Sciatic nerve (tissue), 2 donors: ENCODE measurements around the gene ATP8B4. TPM values are rescaled to one million over a fixed set of nuclear protein-coding genes. Genes with fewer than 3 reads are reported as not detected.

Experiments
- ATAC-seq: fragments of 200-7000 bp; cut with Tn5 transposase; one replicate; pipeline ENCODE4 v1.9.1; 2020; ENCODE audit warnings: mild to moderate bottlenecking, moderate library complexity
- DNase-seq: peaks from one replicate; pipeline ENCODE4 v3.0.0-alpha.2; 2020; ENCODE audit warnings: low spot score
- intact Hi-C: fragments of 100-400 bp; cut with DNase I; formaldehyde crosslinking; loops from one replicate; pipeline ENCODE4 v1.14.2; 2022
- total RNA-seq: library from RNA; stranded (reverse); fragmentation: NEBNext Ultra II Directional; extraction: Animal tissue kit (Norgen Biotek cat#: 25700); gene quantifications from one replicate; pipeline ENCODE4 v1.2.1, GENCODE V29; 2021
- donor health status: DM: no; HTN: no; CAD: no.
- donor health status: DM: no; HTN: no; CAD: no.

Gene ATP8B4
- total RNA-seq, 1 donor from 2014 or later = 16.5 TPM

GRCh38 chr15:49809894-49810609, 309.0 kb downstream of the ATP8B4 start:
- DNase-seq (no peak), ATAC-seq (peak; percentile 49)
- intact Hi-C loops = no loop called here

GRCh38 chr15:49808341-49808740, 310.7 kb downstream of the ATP8B4 start:
- no peak for ATAC-seq
- DNase-seq = no peak
- intact Hi-C loops = no loop called here

Other genes with a start within 250 kb of the ATP8B4 start
- 0.36 TPM for gene SLC27A2, start 63.0 kb upstream of the ATP8B4 start, total RNA-seq
- 8.1 TPM for gene HDC, start 146.5 kb upstream of the ATP8B4 start, total RNA-seq
- 17.1 TPM for gene GABPB1, start 236.0 kb upstream of the ATP8B4 start, total RNA-seq